GM19043 (cell line): ENCODE data around the gene UFC1.
"Not testable (repeated sequence)": the region's sequence is repeated elsewhere in the genome, so short reads cannot be mapped to it uniquely, and the experiment has no call there.

Experiments
- ATAC-seq: cut with Tn5 transposase; IDR thresholded peaks from one replicate; pipeline ENCODE4 v1.9.1; 2021; ENCODE audit warnings: low read depth; ENCODE audit not compliant: unreplicated experiment

Gene UFC1

GRCh38 chr1:161153682-161154337, at the start of gene UFC1:
Gene UFC1 (plus strand): TSS chr1:161153978. CDS start chr1:161153998, 20 bp downstream.
- ATAC-seq, result peak; percentile 92

- ATAC-seq, result no peak
Measured at GRCh38 chr1:161106431-161106830, 47.3 kb upstream of the UFC1 start.

GRCh38 chr1:161111117-161111516, 42.7 kb upstream of the UFC1 start:
- ATAC-seq, result no peak

GRCh38 chr1:161111527-161111926, 42.3 kb upstream of the UFC1 start:
- no peak for ATAC-seq

GRCh38 chr1:161113915-161114314, 39.9 kb upstream of the UFC1 start:
- ATAC-seq, result no peak

GRCh38 chr1:161114556-161114955, 39.2 kb upstream of the UFC1 start:
- ATAC-seq, result no peak

GRCh38 chr1:161115132-161115711, 38.6 kb upstream of the UFC1 start:
- no peak for ATAC-seq

- not testable (repeated sequence) for ATAC-seq
Measured at GRCh38 chr1:161115961-161116360, 37.8 kb upstream of the UFC1 start.

- ATAC-seq, result peak; percentile 84
Measured at GRCh38 chr1:161117759-161118581, 35.8 kb upstream of the UFC1 start, which contains the start of the genes NIT1 and PFDN2. Gene NIT1 (plus strand): TSS chr1:161118105. CDS start chr1:161118177, 72 bp downstream. Gene PFDN2 (minus strand): TSS chr1:161118037. CDS start chr1:161118026, 11 bp downstream.

- ATAC-seq, result peak; percentile 46
Measured at GRCh38 chr1:161119092-161119903, 34.5 kb upstream of the UFC1 start.

GRCh38 chr1:161121042-161121650, 32.6 kb upstream of the UFC1 start:
- ATAC-seq, result no peak

GRCh38 chr1:161121834-161122233, 31.9 kb upstream of the UFC1 start:
- no peak for ATAC-seq

- no peak for ATAC-seq
Measured at GRCh38 chr1:161122967-161123366, 30.8 kb upstream of the UFC1 start.

- ATAC-seq, result no peak
Measured at GRCh38 chr1:161127649-161128048, 26.1 kb upstream of the UFC1 start.

GRCh38 chr1:161128591-161129420, 25.0 kb upstream of the UFC1 start:
- no peak for ATAC-seq

- ATAC-seq, result no peak
Measured at GRCh38 chr1:161130266-161130665, 23.5 kb upstream of the UFC1 start.

- no peak for ATAC-seq
Measured at GRCh38 chr1:161131523-161132409, 22.0 kb upstream of the UFC1 start.
